GM21423 (cell line): Measurements from ENCODE around the gene TSEN15.

ENCODE experiments used
- ATAC-seq: cut with Tn5 transposase; IDR thresholded peaks from one replicate; pipeline ENCODE4 v1.9.1; 2021; ENCODE audit warnings: mild to moderate bottlenecking, moderate library complexity; ENCODE audit not compliant: unreplicated experiment

TSEN15 gene

GRCh38 chr1:184052194-184052559 lies 647 bp downstream of the TSEN15 start:
- ATAC-seq: no peak

- ATAC-seq: no peak
These were observed 1.2 kb downstream of the TSEN15 start for GRCh38 chr1:184052750-184053149.

- no peak for ATAC-seq
These were observed 2.4 kb downstream of the TSEN15 start for GRCh38 chr1:184053881-184054280.

- no peak for ATAC-seq
These were observed 5.5 kb downstream of the TSEN15 start for GRCh38 chr1:184056921-184057555.

- ATAC-seq: no peak
These were observed 8.4 kb downstream of the TSEN15 start for GRCh38 chr1:184059887-184060286.

GRCh38 chr1:184060316-184060715 lies 8.8 kb downstream of the TSEN15 start:
- no peak for ATAC-seq

- ATAC-seq: no peak
These were observed 10.0 kb downstream of the TSEN15 start for GRCh38 chr1:184061396-184062003.

- no peak for ATAC-seq
These were observed 11.2 kb downstream of the TSEN15 start for GRCh38 chr1:184062640-184063286.

- ATAC-seq: no peak
These were observed 14.0 kb downstream of the TSEN15 start for GRCh38 chr1:184065559-184065958.

- no peak for ATAC-seq
These were observed 16.8 kb downstream of the TSEN15 start for GRCh38 chr1:184068354-184068753.

- ATAC-seq: no peak
These were observed 18.1 kb downstream of the TSEN15 start for GRCh38 chr1:184069675-184070074.

GRCh38 chr1:184072376-184072775 lies 20.8 kb downstream of the TSEN15 start:
- ATAC-seq: no peak

- no peak for ATAC-seq
These were observed 22.9 kb downstream of the TSEN15 start for GRCh38 chr1:184074383-184074782.

GRCh38 chr1:184075055-184076029 lies 23.8 kb downstream of the TSEN15 start:
- no peak for ATAC-seq

- ATAC-seq: no peak
These were observed 27.2 kb downstream of the TSEN15 start for GRCh38 chr1:184078564-184079249.

GRCh38 chr1:184080309-184080708 lies 28.8 kb downstream of the TSEN15 start:
- no peak for ATAC-seq

- ATAC-seq: no peak
These were observed 31.2 kb downstream of the TSEN15 start for GRCh38 chr1:184082541-184083415.

GRCh38 chr1:184085667-184086066 lies 34.1 kb downstream of the TSEN15 start:
- no peak for ATAC-seq

GRCh38 chr1:184088037-184088436 lies 36.5 kb downstream of the TSEN15 start:
- ATAC-seq: no peak

- ATAC-seq: no peak
These were observed 41.5 kb downstream of the TSEN15 start for GRCh38 chr1:184093071-184093470.
